Activated CD4-positive, alpha-beta T cell treated with anti-CD3 and anti-CD28 coated beads, Interleukin-2, Interleukin-6, amounts not matched to agents 100 ng/mL and 50 ng/mL, durations not matched to agents 16 hours and 8 hours (primary cell): ENCODE measurements around the gene HNF4A.

Source experiments
- DNase-seq: peaks from one replicate; pipeline ENCODE4 v3.0.0-alpha.2; 2020

HNF4A gene

GRCh38 chr20:44406572-44407137 lies 51.2 kb downstream of the HNF4A start:
- no peak for DNase-seq

- no peak for DNase-seq
Observed at GRCh38 chr20:44407402-44408184, 52.1 kb downstream of the HNF4A start.

GRCh38 chr20:44409132-44409600 lies 53.7 kb downstream of the HNF4A start:
- no peak for DNase-seq

GRCh38 chr20:44410583-44411019 lies 55.1 kb downstream of the HNF4A start:
- DNase-seq: no peak

GRCh38 chr20:44411020-44411756 lies 55.7 kb downstream of the HNF4A start:
- no peak for DNase-seq

- no peak for DNase-seq
Observed at GRCh38 chr20:44411757-44412401, 56.4 kb downstream of the HNF4A start.

- no peak for DNase-seq
Observed at GRCh38 chr20:44412402-44413144, 57.1 kb downstream of the HNF4A start.

- DNase-seq: no peak
Observed at GRCh38 chr20:44413575-44414345, 58.3 kb downstream of the HNF4A start.

- DNase-seq: no peak
Observed at GRCh38 chr20:44414346-44414714, 58.8 kb downstream of the HNF4A start.

- DNase-seq: no peak
Observed at GRCh38 chr20:44414808-44415207, 59.3 kb downstream of the HNF4A start.

GRCh38 chr20:44415833-44416715 lies 60.6 kb downstream of the HNF4A start:
- DNase-seq: no peak

GRCh38 chr20:44418069-44418905 lies 62.8 kb downstream of the HNF4A start:
- DNase-seq: no peak

GRCh38 chr20:44419131-44419844 lies 63.8 kb downstream of the HNF4A start:
- no peak for DNase-seq

GRCh38 chr20:44420497-44420896 lies 65.0 kb downstream of the HNF4A start:
- no peak for DNase-seq

- no peak for DNase-seq
Observed at GRCh38 chr20:44422083-44422482, 66.6 kb downstream of the HNF4A start.

GRCh38 chr20:44423480-44423879 lies 68.0 kb downstream of the HNF4A start:
- DNase-seq: no peak

- no peak for DNase-seq
Observed at GRCh38 chr20:44424039-44424495, 68.6 kb downstream of the HNF4A start.

- DNase-seq: no peak
Observed at GRCh38 chr20:44425923-44426322, 70.4 kb downstream of the HNF4A start.
